ENCODE data around the gene FIBCD1. TPM values are rescaled to one million over a fixed set of nuclear protein-coding genes. Genes with fewer than 3 reads are reported as not detected.
A peak's percentile ranks its signal among the peaks of the same experiment; 100 is the strongest.

FIBCD1 gene
- total and polyA plus RNA-seq, 2 of the 8 experiments (the other 6 are each of a cell fraction or from before 2014, with no cell fraction given) = 6.1 to 8.8 TPM

DNA sequence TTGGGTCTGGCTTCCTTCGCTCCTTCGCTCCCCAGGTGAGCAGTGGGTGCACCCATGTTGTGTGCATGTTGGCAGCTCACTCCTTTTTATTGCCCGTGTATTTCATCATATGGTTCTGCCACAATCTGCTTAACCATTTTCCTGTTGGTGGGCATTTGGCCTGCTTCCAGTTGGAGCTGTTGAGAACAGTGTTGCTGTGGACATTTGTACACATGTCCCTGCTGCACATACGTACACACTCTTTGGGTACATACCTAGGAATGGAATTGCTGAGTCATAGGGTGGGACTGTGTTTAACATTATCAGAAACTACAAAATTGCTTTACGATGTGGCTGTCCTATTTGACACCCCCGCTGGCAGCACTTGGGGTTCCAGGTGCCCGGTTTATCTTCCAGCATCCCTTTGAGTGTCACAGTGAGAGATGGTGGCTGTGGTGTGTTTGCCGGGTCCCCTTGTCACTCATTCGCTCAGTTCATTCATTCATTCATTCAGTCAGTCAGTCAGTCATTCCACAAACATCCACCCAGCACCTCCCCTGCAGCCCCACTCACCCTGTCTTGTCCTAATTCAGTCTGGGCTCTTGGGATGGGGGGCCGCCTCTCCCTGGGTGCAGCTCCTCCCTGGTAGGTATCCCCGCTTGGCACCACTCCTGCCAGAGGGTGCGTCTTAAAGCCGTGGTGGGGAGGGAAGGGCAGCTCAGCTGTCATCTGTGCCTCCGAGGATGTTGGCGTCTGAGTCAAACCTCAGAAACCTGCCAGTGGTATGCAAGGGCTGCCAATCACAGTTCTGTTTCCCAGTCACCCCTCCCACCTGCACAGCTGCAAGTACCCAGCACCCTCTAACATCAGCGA is 7.9 kb upstream of the FIBCD1 start:
- 91% methylated on average over 16 of the region's 16 CpGs; no CpG with 5 or more reads in 1 of the 2 experiments for WGBS, 2 experiments (ENCODE audit: extremely low coverage in 1 of 2, insufficient coverage in 1 of 2, insufficient read length in 1 of 2, insufficient replicate concordance in 2 of 2, low coverage in 1 of 2, low lambda C conversion rate in 2 of 2, missing lambda C conversion rate in 1 of 2)

More for the DNA sequence above, 7.9 kb upstream of the FIBCD1 start:
- Histone ChIP-seq H3K4ac (replicated peaks; ENCODE audit: insufficient read length, low read depth, low read length) (no peak overlapping the region), H3K79me2 (ENCODE audit: control insufficient read depth in 1 of 2, insufficient read depth in 2 of 2, low read length in 2 of 2) (no peaks in the 10 kb centered on the region), H3K56ac (replicated peaks; ENCODE audit: insufficient read length, low read depth, low read length) (no peak overlapping the region), H4K5ac (ENCODE audit: insufficient read length, low read depth, low read length) (no peak overlapping the region), H3K23ac (ENCODE audit: insufficient read length) (no peak overlapping the region), H3K14ac (ENCODE audit: insufficient read length) (no peak overlapping the region), H4K8ac (ENCODE audit: extremely low read depth, insufficient read depth, low read length) (no peak overlapping the region), H2AFZ (ENCODE audit: low read length) (no peak overlapping the region), H2BK120ac (replicated peaks; ENCODE audit: low read depth, low read length) (no peak overlapping the region), H3K27ac (ENCODE audit: low read depth, low read length) (no peak overlapping the region), H3K36me3 (ENCODE audit: control insufficient read depth in 2 of 4, insufficient read depth in 4 of 4, low read length in 3 of 4) (no peaks in the 10 kb centered on the region), H3K4me2 (ENCODE audit: insufficient read depth in 1 of 2, low read depth in 2 of 2, low read length in 2 of 2) (no peak overlapping the region), H3K9ac (replicated peaks in 1 of 4; ENCODE audit: extremely low read depth in 1 of 4, low read depth in 3 of 4, low read length in 3 of 4) (no peak overlapping the region), H3K9me3 (ENCODE audit: insufficient read depth in 2 of 2, low read depth in 1 of 2, low read length in 1 of 2) (0 out of 4 replicates have a peak, but pooled peaks cover 0 to 5% of the 10 kb centered on the region in 2 experiments), H3K27me3 (replicated peaks in 1 of 4; ENCODE audit: control insufficient read depth in 3 of 4, extremely low read depth in 1 of 4, insufficient read depth in 3 of 4, low read length in 3 of 4) (peaks cover 0 to under 1% (median 0%) of the 10 kb centered on the region in 4 experiments; a peak in 2 of 7 replicates), H3K4me3 (ENCODE audit: extremely low read depth in 1 of 4, insufficient read depth in 2 of 4, low read depth in 3 of 4, low read length in 4 of 4) (no peak overlapping the region), H4K91ac (replicated peaks; ENCODE audit: insufficient read length, low read length) (no peak overlapping the region), H2AK5ac (ENCODE audit: low read depth, low read length) (no peak overlapping the region), H2BK12ac (ENCODE audit: low read depth, low read length) (0 out of 2 replicates have a peak overlapping the region, but pooled peaks have one; percentile 75), H3K4me1 (replicated peaks in 1 of 4; ENCODE audit: control insufficient read depth in 3 of 4, insufficient read depth in 4 of 4, low read length in 3 of 4) (no peaks in the 10 kb centered on the region; a peak in 1 of 7 replicates), H2BK5ac (ENCODE audit: low read depth, low read length) (no peak overlapping the region), H3K79me1 (ENCODE audit: low read depth, low read length) (no peaks in the 10 kb centered on the region), H3K23me2 (ENCODE audit: low read depth, low read length) (no peaks in the 10 kb centered on the region), H3K18ac (ENCODE audit: extremely low read depth, low read length) (no peak overlapping the region), H2BK20ac (ENCODE audit: low read length) (no peak overlapping the region), H2BK15ac (ENCODE audit: low read length) (no peak overlapping the region), H4K20me1 (replicated peaks in 1 of 2; ENCODE audit: control insufficient read depth in 1 of 2, insufficient read depth in 2 of 2, low read length in 2 of 2) (no peaks in the 10 kb centered on the region)
- CTCF ChIA-PET (ENCODE audit: partially characterized antibody) = interaction anchor here (0.6 to 8.2 kb wide), 13 partner anchors 14 to 411 kb away, joined by 3 to 69 read pairs (median 4); no protein-coding TSS in a partner anchor
- POLR2A ChIA-PET (ENCODE audit: partially characterized antibody) = no interaction called here
- no peak for DNase-seq (ENCODE audit: low read depth in 1 of 2, low spot score in 2 of 2)
- FAIRE-seq = no peak
- TF ChIP-seq POLR2A (IDR thresholded peaks at IDR 0.05; ENCODE audit: control extremely low read depth in 1 of 2, low read depth in 2 of 2, low read length in 2 of 2) (no peak), SUZ12 (IDR thresholded peaks at IDR 0.05; ENCODE audit: low read length) (no peak), TAF7 (optimal IDR thresholded peaks at IDR 0.05; ENCODE audit: borderline replicate concordance, low read depth, low read length) (no peak), HDAC6 (IDR thresholded peaks at IDR 0.05; ENCODE audit: low read depth, low read length) (no peak), KDM1A (IDR thresholded peaks at IDR 0.05; ENCODE audit: borderline replicate concordance, low read length) (no peak), RXRA (IDR thresholded peaks at IDR 0.05; ENCODE audit: insufficient read depth, low read depth, low read length) (no peak), TEAD4 (IDR thresholded peaks at IDR 0.05; ENCODE audit: low read depth, low read length) (no peak)
- TF ChIP-seq, protein P1, sequence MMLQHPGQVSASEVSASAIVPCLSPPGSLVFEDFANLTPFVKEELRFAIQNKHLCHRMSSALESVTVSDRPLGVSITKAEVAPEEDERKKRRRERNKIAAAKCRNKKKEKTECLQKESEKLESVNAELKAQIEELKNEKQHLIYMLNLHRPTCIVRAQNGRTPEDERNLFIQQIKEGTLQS (IDR thresholded peaks at IDR 0.05; ENCODE audit: insufficient read depth, low read depth, low read length) = no peak
